Choroid plexus epithelial cell (primary cell): ENCODE measurements around the gene ZMIZ1.

Experiments
- DNase-seq: peaks from one replicate; pipeline ENCODE4 v3.0.0-alpha.2; 2010; ENCODE audit warnings: low read depth
- H3K4me3 ChIP-seq: 2 replicates; pipeline ENCODE4 v1.5.1; 2011; ENCODE audit warnings: low read depth, mild to moderate bottlenecking, control low read depth, low read length, moderate library complexity
- CTCF ChIP-seq: conservative IDR thresholded peaks from 2 replicates; pipeline ENCODE4 v1.5.1; 2011; ENCODE audit warnings: low read depth, mild to moderate bottlenecking, control low read depth, inconsistent platforms, low read length, moderate library complexity

Gene ZMIZ1

DNA sequence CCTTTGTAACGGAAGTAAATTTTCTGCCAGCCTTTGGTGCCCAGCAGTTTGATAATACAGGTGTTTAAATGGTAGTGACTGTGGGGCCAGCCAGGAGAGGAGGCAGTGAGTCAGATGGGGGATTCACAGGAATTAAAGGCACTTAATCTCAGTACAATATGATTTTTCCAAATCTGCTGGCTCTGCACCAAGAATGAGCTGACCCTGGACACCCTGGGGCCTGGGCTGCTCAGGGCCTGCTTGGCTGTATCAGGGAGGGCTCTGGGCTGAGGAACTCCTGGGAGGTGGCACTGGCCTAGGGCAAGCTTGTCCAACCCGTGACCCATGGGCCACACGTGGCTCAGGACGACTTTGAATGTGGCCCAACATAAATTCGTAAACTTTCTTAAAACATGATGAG lies 104.1 kb downstream of the ZMIZ1 start:
- no peak for TF ChIP-seq CTCF
- no peak for DNase-seq
- H3K4me3 ChIP-seq = no peak overlapping the region

DNA sequence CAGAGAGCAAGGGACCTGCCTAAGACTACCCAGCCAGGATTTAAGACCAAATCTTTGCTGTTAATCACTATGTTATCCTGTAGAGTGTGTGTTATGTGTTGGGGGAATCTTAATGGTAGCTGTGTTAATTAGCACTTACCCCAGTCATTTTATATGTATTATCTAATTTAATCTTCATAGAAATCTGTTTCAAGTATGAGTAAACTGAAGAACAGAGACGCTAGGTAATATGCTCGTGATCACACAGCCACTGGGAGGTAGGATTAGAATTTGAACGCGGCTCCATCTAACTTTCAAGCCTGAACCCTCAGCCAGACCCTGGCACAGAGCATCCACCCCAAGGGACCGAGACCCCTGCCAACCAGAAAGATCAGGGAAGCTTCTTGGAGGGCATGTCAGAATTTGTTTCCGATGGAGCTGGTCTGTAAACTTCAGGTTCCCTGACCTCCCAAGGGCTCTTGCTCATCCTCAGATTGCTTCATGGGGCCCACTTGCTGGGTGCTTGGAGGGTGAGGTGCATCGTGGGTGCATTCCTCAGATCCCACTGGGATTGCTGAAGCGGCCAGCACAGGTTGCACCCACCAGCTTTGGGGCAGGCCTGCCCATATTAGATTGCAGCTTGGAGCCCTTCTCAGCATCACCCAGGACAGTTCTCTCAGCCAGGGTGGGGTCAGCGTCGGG lies 105.0 kb downstream of the ZMIZ1 start:
- no peak for TF ChIP-seq CTCF
- DNase-seq = no peak
- H3K4me3 ChIP-seq = no peak overlapping the region

- H3K4me3 ChIP-seq = no peak overlapping the region
- TF ChIP-seq CTCF = no peak
- no peak for DNase-seq
These were observed 107.3 kb downstream of the ZMIZ1 start for GRCh38 chr10:79176052-79176501.

DNA sequence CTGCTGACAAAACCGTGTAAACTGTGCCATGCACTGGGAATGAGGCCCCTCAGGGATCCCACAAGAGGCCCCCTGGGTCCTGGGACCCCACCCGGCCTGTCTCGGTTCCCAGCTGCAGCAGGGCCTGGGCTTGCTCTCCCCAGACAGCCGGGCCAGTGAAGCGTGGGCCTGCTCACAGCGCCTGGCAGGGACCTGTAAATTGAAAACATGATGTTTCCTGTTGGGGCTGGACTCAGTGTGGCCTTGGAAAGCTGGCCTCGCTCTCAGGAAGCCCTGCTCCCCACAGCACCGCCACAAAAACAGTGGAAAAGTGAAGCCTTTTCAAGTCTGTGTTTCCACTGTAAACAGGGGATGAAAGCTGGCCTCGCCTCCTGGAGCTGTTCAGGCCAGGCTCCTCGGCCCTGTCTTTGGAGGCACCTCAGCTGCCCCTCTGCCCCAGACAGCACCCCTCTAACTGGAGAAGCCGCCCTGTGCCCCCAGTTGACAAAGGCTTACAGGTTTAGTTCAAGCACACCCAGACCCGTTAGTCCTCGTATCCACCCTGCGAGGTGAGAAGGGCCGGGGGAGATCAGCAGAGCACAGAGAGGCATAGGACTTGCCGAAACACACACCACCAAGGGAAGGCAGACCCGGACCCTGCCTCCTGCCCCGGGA lies 108.3 kb downstream of the ZMIZ1 start:
- DNase-seq = peak; percentile 53
- no peak for TF ChIP-seq CTCF
- no peak overlapping the region for H3K4me3 ChIP-seq

DNA sequence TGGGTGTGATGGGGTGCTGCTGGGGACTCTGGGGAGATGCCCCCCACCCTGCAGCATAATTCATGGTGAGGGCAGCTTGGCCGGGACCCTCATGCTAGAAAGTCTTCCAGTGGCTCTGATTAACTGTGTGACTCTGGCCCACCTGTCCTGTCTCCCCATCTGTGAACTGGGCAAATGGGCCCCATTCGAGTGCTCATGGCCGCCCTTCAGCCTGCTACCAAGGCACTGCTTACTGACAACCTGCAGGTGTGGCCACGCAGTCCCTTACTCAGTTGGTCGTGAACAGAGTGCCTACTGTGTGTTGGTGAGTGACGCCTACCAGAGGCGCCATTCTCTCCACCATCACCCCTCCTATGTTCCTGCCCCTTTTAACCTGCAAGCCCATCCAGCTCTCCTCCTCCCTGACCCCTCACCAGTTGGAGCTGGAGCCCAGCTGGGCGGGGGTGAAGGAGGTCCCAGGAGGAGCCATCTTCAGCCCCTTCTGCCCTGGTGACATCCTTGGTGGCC lies 109.4 kb downstream of the ZMIZ1 start:
- TF ChIP-seq CTCF = no peak
- H3K4me3 ChIP-seq = no peak overlapping the region
- no peak for DNase-seq

DNA sequence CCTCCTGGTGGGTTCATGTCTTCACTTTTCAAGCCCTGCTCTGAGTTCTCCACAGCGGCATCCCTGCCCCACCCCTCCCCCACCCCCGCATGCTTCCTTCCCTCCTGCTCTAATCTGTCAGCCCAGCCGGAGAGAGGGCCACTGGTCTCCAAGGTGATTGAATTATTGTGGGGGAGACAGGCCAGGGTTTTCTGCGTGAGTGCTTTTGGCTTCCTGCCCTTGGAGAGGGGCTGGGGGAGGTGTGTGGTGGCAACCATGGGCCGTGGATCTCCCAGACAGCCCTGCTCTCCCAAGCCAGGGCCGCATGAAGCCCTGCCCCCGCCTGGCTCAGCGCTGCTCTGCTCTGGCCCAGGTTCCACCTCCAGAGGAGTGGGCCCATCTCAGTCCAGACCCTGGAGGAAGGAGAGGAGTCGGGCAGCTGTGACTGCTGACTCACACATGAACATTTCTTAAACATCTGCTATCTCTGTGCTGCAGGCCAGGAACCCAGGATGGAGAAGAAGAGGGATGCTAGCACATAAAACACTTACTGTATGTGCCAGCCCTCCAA lies 109.9 kb downstream of the ZMIZ1 start:
- DNase-seq = peak; percentile 83
- TF ChIP-seq CTCF = no peak
- H3K4me3 ChIP-seq = no peak overlapping the region
